ENCODE measurements around the gene FNBP1L. TPM values are rescaled to one million over a fixed set of nuclear protein-coding genes. Genes with fewer than 3 reads are reported as not detected.

The FNBP1L gene
- total RNA-seq, 2 donors from 2014 or later: 12.2 to 13.2 TPM

GRCh38 chr1:93436496-93436895, 11.4 kb upstream of the FNBP1L start:
- Histone ChIP-seq H3K27me3 (replicated peaks; ENCODE audit: insufficient read depth) (no peaks in the 10 kb centered on the region), H3K9me3 (no peaks in the 10 kb centered on the region), H3K27ac (no peak overlapping the region), H3K4me3 (no peak overlapping the region), H3K4me1 (ENCODE audit: control insufficient read depth in 1 of 2, low read depth in 2 of 2) (no peaks in the 10 kb centered on the region), H3K36me3 (no peaks in the 10 kb centered on the region)
- DNase-seq (ENCODE audit: low spot score): no peak
- ATAC-seq (ENCODE audit: insufficient number of reproducible peaks, low FRiP score, low read depth): no peak
- TF ChIP-seq CTCF (IDR thresholded peaks at IDR 0.05): no peak

GRCh38 chr1:93437976-93438605, 9.8 kb upstream of the FNBP1L start:
- Histone ChIP-seq H3K27ac (no peak overlapping the region), H3K4me3 (no peak overlapping the region), H3K27me3 (replicated peaks; ENCODE audit: insufficient read depth) (no peaks in the 10 kb centered on the region), H3K4me1 (ENCODE audit: control insufficient read depth in 1 of 2, low read depth in 2 of 2) (no peaks in the 10 kb centered on the region), H3K36me3 (no peaks in the 10 kb centered on the region), H3K9me3 (no peaks in the 10 kb centered on the region)
- peak; percentile 52 for TF ChIP-seq CTCF (IDR thresholded peaks at IDR 0.05)
- ATAC-seq (ENCODE audit: insufficient number of reproducible peaks, low FRiP score, low read depth): peak; percentile 79
- DNase-seq (ENCODE audit: low spot score): no peak

- Histone ChIP-seq H3K9me3 (no peaks in the 10 kb centered on the region), H3K36me3 (no peaks in the 10 kb centered on the region), H3K27me3 (replicated peaks; ENCODE audit: insufficient read depth) (no peaks in the 10 kb centered on the region), H3K27ac (no peak overlapping the region), H3K4me3 (no peak overlapping the region), H3K4me1 (ENCODE audit: control insufficient read depth in 1 of 2, low read depth in 2 of 2) (no peaks in the 10 kb centered on the region)
- no peak for ATAC-seq (ENCODE audit: insufficient number of reproducible peaks, low FRiP score, low read depth)
- DNase-seq (ENCODE audit: low spot score): no peak
- TF ChIP-seq CTCF (IDR thresholded peaks at IDR 0.05): no peak
Measured at GRCh38 chr1:93438716-93439115, 9.2 kb upstream of the FNBP1L start.

GRCh38 chr1:93440272-93440671, 7.6 kb upstream of the FNBP1L start:
- Histone ChIP-seq H3K9me3 (no peaks in the 10 kb centered on the region), H3K4me1 (ENCODE audit: control insufficient read depth in 1 of 2, low read depth in 2 of 2) (no peaks in the 10 kb centered on the region), H3K27ac (no peak overlapping the region), H3K27me3 (replicated peaks; ENCODE audit: insufficient read depth) (no peaks in the 10 kb centered on the region), H3K4me3 (no peak overlapping the region), H3K36me3 (no peaks in the 10 kb centered on the region)
- DNase-seq (ENCODE audit: low spot score) (no peak), ATAC-seq (ENCODE audit: insufficient number of reproducible peaks, low FRiP score, low read depth) (no peak)
- no peak for TF ChIP-seq CTCF (IDR thresholded peaks at IDR 0.05)

- no peak for DNase-seq (ENCODE audit: low spot score)
- TF ChIP-seq CTCF (IDR thresholded peaks at IDR 0.05): no peak
- no peak overlapping the region for H3K4me3 ChIP-seq
- H3K4me1 ChIP-seq (ENCODE audit: control insufficient read depth in 1 of 2, low read depth in 2 of 2): no peaks in the 10 kb centered on the region
- H3K27ac ChIP-seq: no peak overlapping the region
- H3K36me3 ChIP-seq: no peaks in the 10 kb centered on the region
- ATAC-seq (ENCODE audit: insufficient number of reproducible peaks, low FRiP score, low read depth): no peak
- no peaks in the 10 kb centered on the region for H3K27me3 ChIP-seq (replicated peaks; ENCODE audit: insufficient read depth)
- H3K9me3 ChIP-seq: no peaks in the 10 kb centered on the region
Measured at GRCh38 chr1:93440706-93441105, 7.2 kb upstream of the FNBP1L start.
